A549 (cell line): ENCODE results near the gene CCL3. TPM values are rescaled to one million over a fixed set of nuclear protein-coding genes. Genes with fewer than 3 reads are reported as not detected.

Experiments
- ATAC-seq, 2 experiments: fragments of 200-7000 bp in 1 of 2; fragments of >200 bp in 1 of 2; cut with Nextera tagmentation in 1 of 2; cut with Tn5 transposase in 1 of 2; 3 replicates each; pipeline versions ENCODE4 v1.8.0 to v1.9.1; 2018 to 2020; ENCODE audit warnings: mild to moderate bottlenecking in 1 of 2, moderate library complexity in 1 of 2
- CTCF ChIA-PET: fragments of 300-600 bp; sonication (Branson Sonifier 250); formaldehyde crosslinking; extraction: SDS; loops from one replicate; lab custom pipeline; 2021; ENCODE audit warnings: antibody characterized with exemption, inconsistent platforms; lab: Yijun Ruan, JAX
- POLR2A ChIA-PET: fragments of 350-600 bp; formaldehyde crosslinking; extraction: SDS; loops from one replicate; lab custom pipeline; 2021; ENCODE audit warnings: antibody characterized with exemption, inconsistent platforms; lab: Yijun Ruan, JAX
- DNase-seq, 2 experiments: peaks; one replicate each; pipeline versions ENCODE4 v3.0.0 to v3.0.0-alpha.2; 2011 to 2016; ENCODE audit warnings: low read depth in 1 of 2, low spot score in 1 of 2
- FAIRE-seq: peaks from 2 replicates; lab custom pipeline; 2011; peaks lifted over from hg19 to GRCh38; lab: Jason Lieb, UNC
- H3K27ac ChIP-seq, 2 experiments: fragments of >200 bp; sonication (Bioruptor Twin); formaldehyde crosslinking; 3 replicates each; pipeline ENCODE4 v1.5.1; 2016 to 2017
- H3K4me1 ChIP-seq: fragments of >200 bp; sonication (Bioruptor Twin); formaldehyde crosslinking; 3 replicates; pipeline ENCODE4 v1.6.1; 2016
- H3K4me2 ChIP-seq: fragments of >200 bp; sonication (Bioruptor Twin); formaldehyde crosslinking; 3 replicates; pipeline ENCODE4 v1.6.1; 2016
- H3K4me3 ChIP-seq: fragments of >200 bp; sonication (Bioruptor Twin); formaldehyde crosslinking; 3 replicates; pipeline ENCODE4 v1.5.1; 2016
- H3K9me3 ChIP-seq: fragments of >200 bp; sonication (Bioruptor Twin); formaldehyde crosslinking; 3 replicates; pipeline ENCODE4 v1.6.1; 2016
- BHLHE40 ChIP-seq: IDR thresholded peaks from 2 replicates; pipeline ENCODE4 v1.6.1; 2012; ENCODE audit warnings: low read depth, low read length, inconsistent platforms
- CBX8 ChIP-seq: fragments of 200-600 bp; sonication (generic); IDR thresholded peaks from 2 replicates; pipeline ENCODE4 v1.6.1; 2016
- CEBPB ChIP-seq, 2 experiments: fragments of >200 bp in 1 of 2; sonication (Bioruptor Twin) in 1 of 2; formaldehyde crosslinking in 1 of 2; IDR thresholded peaks; 2 replicates each; pipeline ENCODE4 v1.6.1; 2012 to 2016
- CTCF ChIP-seq: fragments of >200 bp; sonication (Bioruptor Twin); formaldehyde crosslinking; IDR thresholded peaks from 3 replicates; pipeline ENCODE4 v1.5.1; 2016
- EHF ChIP-seq: fragments of 250-450 bp; sonication (Bioruptor Pico); IDR thresholded peaks from 2 replicates; pipeline ENCODE4 v1.5.0; 2020; ENCODE audit warnings: mild to moderate bottlenecking
- ELK1 ChIP-seq: fragments of 150-350 bp; IDR thresholded peaks from 2 replicates; pipeline ENCODE4 v1.6.1; 2014; ENCODE audit warnings: low read depth, mild to moderate bottlenecking, low read length
- EP300 ChIP-seq, 2 experiments: fragments of >200 bp; sonication (Bioruptor Twin); formaldehyde crosslinking; IDR thresholded peaks; 2 replicates in 1 of 2; 3 replicates in 1 of 2; pipeline ENCODE4 v1.6.1; 2016 to 2017
- ESRRA ChIP-seq: fragments of 150-350 bp; IDR thresholded peaks from 2 replicates; pipeline ENCODE4 v1.6.1; 2014; ENCODE audit warnings: mild to moderate bottlenecking, low read length, borderline replicate concordance
- FOSB ChIP-seq: fragments of 250-450 bp; sonication (Bioruptor Pico); IDR thresholded peaks from 2 replicates; pipeline ENCODE4 v1.5.0; 2020; ENCODE audit warnings: mild to moderate bottlenecking, moderate library complexity
- FOSL2 ChIP-seq, 2 experiments: fragments of 450-650 bp in 1 of 2; fragments of >200 bp in 1 of 2; sonication (Bioruptor Twin) in 1 of 2; formaldehyde crosslinking; IDR thresholded peaks; 2 replicates each; pipeline versions ENCODE4 v1.5.0 to v1.6.1; 2016 to 2020; ENCODE audit warnings: mild to moderate bottlenecking in 1 of 2, moderate library complexity in 1 of 2
- GATA3 ChIP-seq: IDR thresholded peaks from 2 replicates; pipeline ENCODE4 v1.6.1; 2012; ENCODE audit warnings: borderline replicate concordance
- HDAC2 ChIP-seq: fragments of 200-600 bp; sonication (generic); IDR thresholded peaks from 2 replicates; pipeline ENCODE4 v1.6.1; 2016
- HOXA7 ChIP-seq: fragments of 250-450 bp; sonication (Bioruptor Pico); IDR thresholded peaks from 2 replicates; pipeline ENCODE4 v1.5.0; 2020; ENCODE audit warnings: mild to moderate bottlenecking, moderate library complexity
- KDM5A ChIP-seq: fragments of 200-600 bp; sonication (generic); IDR thresholded peaks from 2 replicates; pipeline ENCODE4 v1.6.1; 2016; ENCODE audit warnings: antibody characterized with exemption, mild to moderate bottlenecking
- MAFK ChIP-seq: fragments of 450-650 bp; IDR thresholded peaks from 2 replicates; pipeline ENCODE4 v1.6.1; 2014; ENCODE audit not compliant: partially characterized antibody
- MAX ChIP-seq: IDR thresholded peaks from 2 replicates; pipeline ENCODE4 v1.6.1; 2012
- NFE2L2 ChIP-seq: fragments of 150-350 bp; conservative IDR thresholded peaks from 2 replicates; pipeline ENCODE4 v1.6.1; 2014; ENCODE audit warnings: low read length
- NPAS2 ChIP-seq: fragments of 250-450 bp; sonication (Bioruptor Pico); IDR thresholded peaks from 2 replicates; pipeline ENCODE4 v1.8.0; 2022; ENCODE audit warnings: mild to moderate bottlenecking, moderate library complexity, borderline replicate concordance
- PBX3 ChIP-seq: IDR thresholded peaks from 2 replicates; pipeline ENCODE4 v1.6.1; 2012
- POLR2A ChIP-seq: IDR thresholded peaks from 2 replicates; pipeline ENCODE4 v1.6.1; 2012; ENCODE audit warnings: mild to moderate bottlenecking, low read length
- POLR2AphosphoS2 ChIP-seq: conservative IDR thresholded peaks from 2 replicates; pipeline ENCODE4 v1.6.1; 2012; ENCODE audit warnings: low read length, improper control_type of control experiment, inconsistent platforms
- RAD21 ChIP-seq, 2 experiments: fragments of >200 bp in 1 of 2; sonication (Bioruptor Twin) in 1 of 2; formaldehyde crosslinking in 1 of 2; IDR thresholded peaks in 1 of 2; conservative IDR thresholded peaks in 1 of 2; 2 replicates in 1 of 2; 3 replicates in 1 of 2; pipeline ENCODE4 v1.6.1; 2012 to 2018; ENCODE audit warnings: inconsistent platforms in 1 of 2
- RARB ChIP-seq: fragments of 250-450 bp; sonication (Bioruptor Pico); IDR thresholded peaks from 2 replicates; pipeline ENCODE4 v1.8.0; 2021; ENCODE audit warnings: mild to moderate bottlenecking, moderate library complexity
- RCOR1 ChIP-seq: fragments of 150-350 bp; IDR thresholded peaks from 2 replicates; pipeline ENCODE4 v1.6.1; 2014; ENCODE audit warnings: antibody characterized with exemption, low read length, low read depth
- RNF2 ChIP-seq: fragments of 200-600 bp; sonication (generic); IDR thresholded peaks from 2 replicates; pipeline ENCODE4 v1.6.1; 2016; ENCODE audit warnings: low read depth, mild to moderate bottlenecking, antibody characterized with exemption, moderate library complexity, borderline replicate concordance
- SREBF2 ChIP-seq: fragments of 450-650 bp; IDR thresholded peaks from 2 replicates; pipeline ENCODE4 v1.6.1; 2014; ENCODE audit warnings: mild to moderate bottlenecking, moderate library complexity
- USF2 ChIP-seq: fragments of 450-650 bp; IDR thresholded peaks from 2 replicates; pipeline ENCODE4 v1.6.1; 2014; ENCODE audit warnings: antibody characterized with exemption
- ZNF302 ChIP-seq: fragments of 250-450 bp; sonication (Bioruptor Pico); IDR thresholded peaks from 2 replicates; pipeline ENCODE4 v1.9.0; 2021; ENCODE audit warnings: inconsistent platforms, mild to moderate bottlenecking, moderate library complexity
- WGBS: methylation state at CpG from one replicate; pipeline ENCODE4 v1.1.6; 2017; ENCODE audit errors: missing lambda C conversion rate; 5-methylcytosine and 5-hydroxymethylcytosine counted together
- polyA plus RNA-seq, 4 experiments: library from polyadenylated mRNA; depleted of rRNA in 3 of 4; stranded (reverse); fragments of >200 nt; fragmentation: RNase III in 1 of 4; extraction: RNeasy Plus Mini Kit Qiagen cat#74134 plus additional on column Dnase treatment in 1 of 4; gene quantifications; 2 replicates in 3 of 4; 3 replicates in 1 of 4; pipeline ENCODE4 v1.2.3, GENCODE V29; 2011 to 2017

The CCL3 gene
- polyA plus RNA-seq, 2 of the 4 experiments (the other 2 are of a cell fraction): not detected

GRCh38 chr17:36071751-36072150 is 18.2 kb downstream of the CCL3 start:
- ChIA-PET POLR2A (no interaction called here), CTCF (interaction anchor here (0.8 to 3.8 kb wide), 10 partner anchors 9 to 143 kb away, joined by 3 to 22 read pairs (median 6); partner anchors contain the start of genes CCL16, CCL18, CCL3L1 and CCL3L3)
- WGBS: 17% methylated on average over 2 of the region's 2 CpGs

GRCh38 chr17:36070427-36070826 is 19.5 kb downstream of the CCL3 start:
- FAIRE-seq: no peak
- Histone ChIP-seq H3K4me3 (no peak overlapping the region), H3K27ac (no peak overlapping the region), H3K9me3 (no peaks in the 10 kb centered on the region), H3K4me2 (no peak overlapping the region), H3K4me1 (no peaks in the 10 kb centered on the region)
- no peak for DNase-seq
- WGBS: 13% methylated on average over 2 of the region's 3 CpGs
- ATAC-seq: no peak
- TF ChIP-seq FOSL2 (IDR thresholded peaks at IDR 0.05) (no peak), FOSL2 (CRISPR knock-in tag; IDR thresholded peaks at IDR 0.05) (no peak), EP300 (IDR thresholded peaks at IDR 0.05) (no peak), CEBPB (IDR thresholded peaks at IDR 0.05) (no peak), ELK1 (no peak), NFE2L2 (no peak), KDM5A (no peak), POLR2AphosphoS2 (no peak), ESRRA (no peak), RAD21 (conservative IDR thresholded peaks at IDR 0.05 in 1 of 2, IDR thresholded peaks at IDR 0.05 in 1 of 2) (no peak), RNF2 (no peak), ZNF302 (no peak), RARB (no peak), HOXA7 (no peak), RCOR1 (no peak), NPAS2 (CRISPR knock-in tag) (no peak), CTCF (no peak), CBX8 (no peak), POLR2A (no peak), GATA3 (no peak)
- POLR2A ChIA-PET: no interaction called here
- CTCF ChIA-PET: interaction anchor here (0.8 to 1.4 kb wide), 2 partner anchors 9 to 78 kb away, joined by 3 to 4 read pairs; no protein-coding TSS in a partner anchor

More at GRCh38 chr17:36071751-36072150, 18.2 kb downstream of the CCL3 start:
- no peak overlapping the region for H3K4me3 ChIP-seq
- FAIRE-seq (no peak), DNase-seq (no peak), ATAC-seq (no peak)
- no peak overlapping the region for H3K4me2 ChIP-seq
- no peak overlapping the region for H3K27ac ChIP-seq
- no peaks in the 10 kb centered on the region for H3K9me3 ChIP-seq
- no peaks in the 10 kb centered on the region for H3K4me1 ChIP-seq
- no peak for TF ChIP-seq PBX3
- no peak for TF ChIP-seq SREBF2
- TF ChIP-seq BHLHE40: no peak
- TF ChIP-seq HDAC2: no peak
- no peak for TF ChIP-seq MAX
- TF ChIP-seq GATA3: no peak
- no peak for TF ChIP-seq USF2
- TF ChIP-seq ZNF302: no peak
- no peak for TF ChIP-seq MAFK
- no peak for TF ChIP-seq FOSB (CRISPR knock-in tag)
- TF ChIP-seq CTCF: no peak
- no peak for TF ChIP-seq EHF (CRISPR knock-in tag)
